Measurements from ENCODE around the gene MYLK3.

Gene MYLK3

GRCh38 chr16:46727184-46727583 lies 21.0 kb downstream of the MYLK3 start:
- no peak for DNase-seq

DNA sequence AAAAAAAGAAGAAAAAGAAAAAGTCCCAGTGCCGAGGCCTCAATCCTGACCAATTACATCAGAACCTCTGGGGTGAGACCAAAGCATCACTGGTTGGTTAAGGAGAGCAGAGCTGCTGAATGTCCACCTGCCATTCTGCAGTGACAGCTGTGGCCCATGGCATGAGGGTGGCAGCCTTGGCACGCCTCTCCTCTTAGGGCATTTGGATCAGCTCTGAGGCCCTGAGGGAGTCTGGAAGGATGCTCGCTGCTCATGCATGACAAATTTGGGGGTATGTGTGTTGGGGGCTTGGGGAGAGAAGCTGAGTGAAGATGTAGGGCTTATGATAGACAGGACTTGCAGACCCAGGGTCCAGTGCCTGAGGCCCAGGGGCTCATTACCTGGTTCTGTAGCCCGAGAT lies 26.3 kb downstream of the MYLK3 start:
- DNase-seq, result no peak

GRCh38 chr16:46720619-46721018 lies 27.5 kb downstream of the MYLK3 start:
- no peak for DNase-seq

DNA sequence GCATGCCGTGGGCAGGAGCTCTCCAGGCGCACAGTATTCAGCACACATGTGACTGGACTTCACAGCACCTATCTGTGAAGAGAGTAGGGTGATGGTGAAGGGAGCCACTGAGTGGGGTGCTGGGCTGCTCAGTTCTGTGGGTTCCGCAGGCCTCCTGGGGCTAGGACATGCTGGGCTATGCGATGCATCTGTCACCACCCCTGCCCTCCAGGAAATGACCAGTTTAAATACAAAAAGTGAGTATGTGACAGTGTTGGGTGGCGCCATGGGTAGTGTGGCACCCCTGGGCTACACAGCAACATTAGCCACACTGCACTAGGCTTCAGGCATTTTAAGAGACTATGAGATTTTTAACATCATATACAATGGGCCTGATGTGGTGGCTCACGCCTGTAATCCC lies 28.6 kb downstream of the MYLK3 start:
- no peak for DNase-seq

DNA sequence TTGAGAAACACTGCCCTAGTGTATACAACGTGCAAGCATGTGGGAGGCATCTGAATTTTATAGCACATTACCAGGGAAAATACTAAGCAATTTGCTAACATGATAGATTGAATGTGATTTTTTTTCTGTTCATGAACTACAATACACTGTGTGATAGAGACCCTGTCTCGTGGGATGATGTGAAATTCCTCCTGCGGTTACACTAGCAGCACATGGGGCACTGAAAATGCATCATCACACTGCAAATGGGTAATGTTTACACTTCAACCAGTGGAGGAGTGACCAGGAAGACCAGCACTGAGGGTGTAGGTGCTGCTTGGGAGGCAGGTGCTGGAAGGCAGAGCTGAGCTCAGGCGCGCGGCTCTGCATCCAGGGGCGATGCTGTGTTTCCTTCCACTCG lies 29.9 kb downstream of the MYLK3 start:
- DNase-seq, result no peak

DNA sequence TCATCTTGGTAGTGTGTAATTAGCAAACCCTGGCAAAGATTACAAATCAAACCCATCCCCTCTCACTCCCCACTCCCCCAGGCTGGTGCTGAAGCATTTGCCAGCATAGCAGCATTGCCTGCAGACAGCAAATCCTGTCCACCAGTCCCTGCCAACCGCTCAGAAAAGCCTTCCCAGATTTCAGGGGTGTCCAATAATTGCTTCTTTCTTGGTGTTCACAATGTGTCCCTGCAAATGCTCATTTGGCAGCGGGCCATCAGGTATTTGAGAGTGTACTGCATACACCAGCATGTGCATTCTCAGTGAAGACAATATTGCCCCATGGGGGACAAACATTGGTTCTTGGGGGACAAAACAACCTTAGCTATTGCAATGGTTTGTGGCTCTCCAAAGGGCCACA lies 30.5 kb downstream of the MYLK3 start:
- no peak for DNase-seq

DNA sequence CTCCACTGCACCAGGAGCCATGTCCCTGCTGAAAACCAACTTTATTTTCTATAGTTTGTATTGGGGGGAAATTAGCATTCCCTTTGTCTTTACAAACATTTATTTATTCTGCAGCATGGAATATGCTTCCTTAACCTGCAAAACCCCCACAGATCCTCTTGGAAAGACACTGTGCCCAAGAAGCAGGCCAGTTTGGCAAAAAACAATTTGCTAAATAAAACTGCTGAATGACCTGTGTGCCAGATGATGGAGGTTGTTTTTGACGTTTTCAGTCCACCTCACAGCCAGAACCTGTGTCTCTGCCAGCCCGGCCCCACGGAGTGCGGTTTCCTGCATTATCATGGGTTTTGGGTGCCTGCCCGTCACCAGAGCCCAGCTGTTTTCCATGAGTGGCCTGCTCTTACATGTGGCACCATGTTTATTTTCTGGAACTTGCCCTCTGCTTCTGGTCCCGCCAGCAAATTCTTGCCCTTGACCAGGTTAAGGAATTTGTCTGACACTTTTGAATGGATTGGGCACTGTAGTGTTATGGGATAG lies 32.3 kb downstream of the MYLK3 start:
- DNase-seq, result no peak

- no peak for DNase-seq
Measured at GRCh38 chr16:46714797-46715591, 33.1 kb downstream of the MYLK3 start.

GRCh38 chr16:46713634-46714033 lies 34.5 kb downstream of the MYLK3 start:
- no peak for DNase-seq

- no peak for DNase-seq
Measured at GRCh38 chr16:46712911-46713310, 35.2 kb downstream of the MYLK3 start.

- no peak for DNase-seq
Measured at GRCh38 chr16:46711106-46712058, 36.8 kb downstream of the MYLK3 start.

- DNase-seq, result no peak
Measured at GRCh38 chr16:46709469-46710005, 38.6 kb downstream of the MYLK3 start.

- no peak for DNase-seq
Measured at GRCh38 chr16:46706642-46707041, 41.5 kb downstream of the MYLK3 start.

DNA sequence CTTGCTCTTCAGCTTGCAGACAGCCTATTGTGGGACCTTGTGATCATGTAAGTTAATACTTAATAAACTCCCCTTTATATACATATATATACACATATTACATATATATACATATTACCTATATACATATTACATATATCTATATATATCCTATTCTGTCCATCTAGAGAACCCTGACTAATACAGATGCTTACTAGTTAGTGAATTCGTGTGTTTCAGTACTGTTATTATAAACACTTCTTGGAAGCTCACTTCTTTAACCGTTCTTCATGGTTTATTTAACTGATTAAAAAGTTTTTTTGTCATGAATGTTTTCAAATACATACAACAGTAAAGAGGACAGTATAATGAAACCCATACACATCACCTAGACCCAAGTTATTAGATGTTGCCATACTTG lies 46.1 kb downstream of the MYLK3 start:
- no peak for DNase-seq

GRCh38 chr16:46701615-46702014 lies 46.5 kb downstream of the MYLK3 start:
- no peak for DNase-seq

DNA sequence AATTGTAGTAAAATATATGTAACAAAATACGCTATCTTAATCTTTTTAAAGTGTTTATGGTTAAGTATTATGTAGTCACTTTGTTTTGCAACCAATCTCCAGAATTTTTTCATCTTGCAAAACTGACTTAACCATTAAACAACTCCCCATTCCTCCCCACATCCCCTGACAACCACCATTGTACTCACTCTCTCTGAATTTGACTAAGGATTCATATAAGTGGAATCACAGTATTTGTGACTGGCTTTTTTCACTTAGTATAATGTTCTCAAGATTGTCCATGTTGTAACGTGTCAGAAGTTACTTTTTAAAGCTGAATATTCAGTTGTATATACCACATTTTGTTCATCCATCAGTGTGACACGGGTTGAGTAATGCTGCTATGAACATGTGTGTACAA lies 48.1 kb downstream of the MYLK3 start:
- no peak for DNase-seq

DNA sequence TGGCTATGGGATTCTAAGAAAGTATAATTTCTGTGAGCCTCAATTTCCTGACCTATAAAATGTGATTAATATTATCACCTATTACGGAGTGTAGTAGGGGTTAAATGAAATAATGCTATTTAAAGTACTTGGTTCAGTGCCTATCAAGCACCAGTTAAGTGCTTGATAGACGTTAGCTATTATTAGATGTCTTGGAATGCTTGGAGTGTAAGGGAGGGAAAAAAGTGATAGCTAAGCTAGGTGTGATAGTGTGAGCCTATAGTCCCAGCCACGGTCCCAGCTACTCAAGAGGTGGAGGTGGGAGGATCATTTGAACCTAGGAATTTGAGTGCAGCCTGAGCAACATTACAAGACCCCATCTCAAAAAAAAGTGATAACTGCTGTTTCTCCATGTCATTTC lies 51.2 kb downstream of the MYLK3 start:
- no peak for DNase-seq

- DNase-seq, result no peak
Measured at GRCh38 chr16:46695937-46696336, 52.2 kb downstream of the MYLK3 start.

DNA sequence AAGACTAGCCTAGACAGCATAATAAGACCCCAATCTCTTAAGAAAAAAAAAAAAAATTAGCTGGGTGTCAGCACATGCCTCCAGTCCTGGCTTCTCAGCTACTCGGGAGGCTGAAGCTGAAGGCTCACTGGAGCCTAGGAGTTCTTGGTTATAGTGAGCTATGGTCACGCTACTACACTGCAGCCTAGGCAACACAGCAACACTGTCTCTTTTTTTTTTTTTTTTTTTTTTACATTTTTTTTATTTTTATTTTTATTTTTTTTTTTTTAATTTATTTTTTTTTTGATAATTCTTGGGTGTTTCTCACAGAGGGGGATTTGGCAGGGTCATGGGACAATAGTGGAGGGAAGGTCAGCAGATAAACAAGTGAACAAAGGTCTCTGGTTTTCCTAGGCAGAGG lies 54.5 kb downstream of the MYLK3 start:
- no peak for DNase-seq

- peak; percentile 75 for DNase-seq
Measured at GRCh38 chr16:46691726-46692125, 56.4 kb downstream of the MYLK3 start.

- no peak for DNase-seq
Measured at GRCh38 chr16:46690281-46691178, 57.6 kb downstream of the MYLK3 start.

All from NCI-H526 treated with DMSO at 0.1 percent for 48 hours (cell line).